HEK293 (cell line): ENCODE results near the gene NEK1.

Source experiments
- CTCF ChIA-PET: fragments of 350-600 bp; formaldehyde crosslinking; extraction: SDS; loops from one replicate; lab custom pipeline; 2021; ENCODE audit warnings: antibody characterized with exemption; lab: Yijun Ruan, JAX
- POLR2A ChIA-PET: fragments of 300-600 bp; formaldehyde crosslinking; extraction: SDS; loops from one replicate; lab custom pipeline; 2020; ENCODE audit warnings: antibody characterized with exemption, inconsistent platforms; lab: Yijun Ruan, JAX
- H3K27ac ChIP-seq: fragments of 200-500 bp; sonication (Bioruptor generic); 2 replicates; pipeline ENCODE4 v1.5.1; 2014; ENCODE audit warnings: low read depth, low read length, control low read depth, inconsistent platforms; ENCODE audit errors: extremely low read depth
- H3K36me3 ChIP-seq, 2 experiments: fragments of 200-500 bp in 1 of 2; sonication (Bioruptor generic) in 1 of 2; 1 replicate in 1 of 2; 2 replicates in 1 of 2; pipeline ENCODE4 v1.5.1; 2014 to 2017; ENCODE audit warnings: inconsistent platforms in 2 of 2, low read length in 2 of 2; ENCODE audit not compliant: control insufficient read depth in 2 of 2, insufficient read depth in 1 of 2
- H3K4me1 ChIP-seq: fragments of 200-500 bp; sonication (Bioruptor generic); 2 replicates; pipeline ENCODE4 v1.5.1; 2014; ENCODE audit warnings: mild to moderate bottlenecking, low read length, inconsistent platforms; ENCODE audit not compliant: control insufficient read depth, insufficient read depth
- H3K4me3 ChIP-seq: 2 replicates; pipeline ENCODE4 v1.5.1; 2011; ENCODE audit warnings: low read depth, mild to moderate bottlenecking, control low read depth, low read length, moderate library complexity
- H3K9me3 ChIP-seq: fragments of 200-500 bp; sonication (Bioruptor generic); 2 replicates; pipeline ENCODE4 v1.5.1; 2014; ENCODE audit warnings: low read depth, low read length, inconsistent platforms; ENCODE audit not compliant: control insufficient read depth, insufficient read depth
- GFI1B ChIP-seq: fragments of 450-650 bp; formaldehyde crosslinking; IDR thresholded peaks from 2 replicates; pipeline ENCODE4 v1.5.1; 2016; ENCODE audit warnings: missing biosample characterization, missing genetic modification characterization
- IKZF3 ChIP-seq: fragments of 450-650 bp; IDR thresholded peaks from 2 replicates; pipeline ENCODE4 v1.5.0; 2018; ENCODE audit warnings: missing biosample characterization, mild to moderate bottlenecking, missing genetic modification characterization, moderate library complexity
- SCRT1 ChIP-seq: fragments of 450-650 bp; formaldehyde crosslinking; IDR thresholded peaks from 2 replicates; pipeline ENCODE4 v1.5.1; 2016; ENCODE audit warnings: missing biosample characterization, missing genetic modification characterization, borderline replicate concordance
- SP2 ChIP-seq: fragments of 450-650 bp; formaldehyde crosslinking; IDR thresholded peaks from 2 replicates; pipeline ENCODE4 v1.5.1; 2016; ENCODE audit warnings: missing biosample characterization, missing genetic modification characterization
- TRIM28 ChIP-seq: IDR thresholded peaks from 2 replicates; pipeline ENCODE4 v1.6.1; 2011; ENCODE audit warnings: low read length, control low read depth, borderline replicate concordance
- ZFP3 ChIP-seq: fragments of 450-650 bp; formaldehyde crosslinking; IDR thresholded peaks from 2 replicates; pipeline ENCODE4 v1.5.1; 2016; ENCODE audit warnings: low read depth, missing biosample characterization, missing genetic modification characterization
- ZNF10 ChIP-seq: fragments of 450-650 bp; formaldehyde crosslinking; IDR thresholded peaks from 2 replicates; pipeline ENCODE4 v1.5.1; 2017; ENCODE audit warnings: missing biosample characterization, missing genetic modification characterization
- ZNF138 ChIP-seq: fragments of 450-650 bp; formaldehyde crosslinking; IDR thresholded peaks from 2 replicates; pipeline ENCODE4 v1.5.1; 2016; ENCODE audit warnings: missing biosample characterization, missing genetic modification characterization, borderline replicate concordance
- ZNF16 ChIP-seq: fragments of 450-650 bp; formaldehyde crosslinking; IDR thresholded peaks from 2 replicates; pipeline ENCODE4 v1.5.1; 2016; ENCODE audit warnings: low read depth, missing biosample characterization, missing genetic modification characterization
- ZNF175 ChIP-seq: fragments of 450-650 bp; formaldehyde crosslinking; IDR thresholded peaks from 2 replicates; pipeline ENCODE4 v1.5.1; 2016; ENCODE audit warnings: missing biosample characterization, missing genetic modification characterization
- ZNF221 ChIP-seq: fragments of 450-650 bp; formaldehyde crosslinking; IDR thresholded peaks from 2 replicates; pipeline ENCODE4 v1.5.1; 2017; ENCODE audit warnings: missing biosample characterization, missing genetic modification characterization, borderline replicate concordance
- ZNF324 ChIP-seq: fragments of 450-650 bp; formaldehyde crosslinking; IDR thresholded peaks from 2 replicates; pipeline ENCODE4 v1.5.1; 2016; ENCODE audit warnings: missing biosample characterization, missing genetic modification characterization
- ZNF335 ChIP-seq: fragments of 450-650 bp; formaldehyde crosslinking; conservative IDR thresholded peaks from 2 replicates; pipeline ENCODE4 v1.5.1; 2016; ENCODE audit warnings: missing biosample characterization, missing genetic modification characterization
- ZNF501 ChIP-seq: fragments of 450-650 bp; formaldehyde crosslinking; IDR thresholded peaks from 2 replicates; pipeline ENCODE4 v1.5.1; 2016; ENCODE audit warnings: missing biosample characterization, missing genetic modification characterization
- ZNF510 ChIP-seq: fragments of 450-650 bp; formaldehyde crosslinking; IDR thresholded peaks from 2 replicates; pipeline ENCODE4 v1.5.1; 2018; ENCODE audit warnings: mild to moderate bottlenecking, missing genetic modification characterization, missing biosample characterization; ENCODE audit not compliant: insufficient replicate concordance
- ZNF624 ChIP-seq: fragments of 450-650 bp; formaldehyde crosslinking; IDR thresholded peaks from 2 replicates; pipeline ENCODE4 v1.5.1; 2017; ENCODE audit warnings: missing biosample characterization, missing genetic modification characterization
- ZNF654 ChIP-seq: fragments of 450-650 bp; formaldehyde crosslinking; IDR thresholded peaks from 2 replicates; pipeline ENCODE4 v1.5.1; 2016; ENCODE audit warnings: low read depth, missing biosample characterization, missing genetic modification characterization
- ZNF658 ChIP-seq: fragments of 450-650 bp; formaldehyde crosslinking; IDR thresholded peaks from 2 replicates; pipeline ENCODE4; 2016; ENCODE audit warnings: missing biosample characterization, missing genetic modification characterization
- ZNF791 ChIP-seq: fragments of 450-650 bp; formaldehyde crosslinking; IDR thresholded peaks from 2 replicates; pipeline ENCODE4 v1.5.1; 2016; ENCODE audit warnings: missing biosample characterization, missing genetic modification characterization
- ZNF843 ChIP-seq: fragments of 450-650 bp; formaldehyde crosslinking; IDR thresholded peaks from 2 replicates; pipeline ENCODE4 v1.5.1; 2016; ENCODE audit warnings: missing biosample characterization, missing genetic modification characterization
- TF ChIP-seq, protein P1 (sequence below): fragments of 450-650 bp; formaldehyde crosslinking; IDR thresholded peaks from 2 replicates; pipeline ENCODE4 v1.5.1; 2016; ENCODE audit warnings: missing biosample characterization, missing genetic modification characterization, borderline replicate concordance

The NEK1 gene

DNA sequence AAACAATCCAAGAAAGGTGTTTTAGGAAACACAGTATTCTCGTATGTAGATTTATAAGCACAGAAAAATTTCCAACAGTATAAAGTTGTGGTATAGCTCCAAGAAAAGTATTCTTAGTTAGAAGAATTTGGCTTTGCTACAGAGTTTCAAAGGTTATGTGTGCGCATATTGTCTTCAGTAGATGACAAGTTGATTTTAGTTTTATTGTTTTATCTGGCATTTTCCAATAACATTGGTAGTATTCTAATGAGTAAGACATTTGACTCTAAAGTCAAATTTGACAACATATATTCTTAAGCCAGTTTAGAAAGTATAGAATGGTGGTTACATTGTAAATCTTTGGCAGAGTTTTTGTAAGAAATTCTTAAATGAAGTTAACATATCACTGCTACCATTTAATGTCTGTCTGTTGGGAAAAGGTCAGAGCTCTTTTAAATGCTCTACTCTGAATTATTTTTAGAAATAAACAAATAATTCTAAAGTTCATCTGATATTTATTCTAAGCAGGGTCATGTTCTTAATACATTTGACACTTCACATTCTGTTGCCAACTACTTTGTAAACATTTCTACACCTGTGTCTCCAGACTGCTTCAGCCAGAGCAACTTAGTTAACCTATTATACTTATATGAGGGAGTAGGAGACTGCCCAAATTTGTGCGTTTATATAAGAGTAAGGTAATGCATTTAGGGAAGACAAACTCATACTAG lies 38.0 kb upstream of the NEK1 start:
- POLR2A ChIA-PET, result interaction anchor here (1.2 kb wide), 1 partner anchor 9 kb away, joined by 3 read pairs; no protein-coding TSS in a partner anchor
- TF ChIP-seq ZNF654 (tag by site-specific recombination), result no peak
- TF ChIP-seq, all 188 proteins: peak for 0
- H3K9me3 ChIP-seq, result no peaks in the 10 kb centered on the region
- no peak overlapping the region for H3K4me3 ChIP-seq
- H3K4me1 ChIP-seq, result no peaks in the 10 kb centered on the region
- no peak overlapping the region for H3K27ac ChIP-seq
- CTCF ChIA-PET, result interaction anchor here (1.6 kb wide), 1 partner anchor 8 kb away, joined by 4 read pairs; no protein-coding TSS in a partner anchor
- H3K36me3 ChIP-seq, result no peaks in the 10 kb centered on the region

DNA sequence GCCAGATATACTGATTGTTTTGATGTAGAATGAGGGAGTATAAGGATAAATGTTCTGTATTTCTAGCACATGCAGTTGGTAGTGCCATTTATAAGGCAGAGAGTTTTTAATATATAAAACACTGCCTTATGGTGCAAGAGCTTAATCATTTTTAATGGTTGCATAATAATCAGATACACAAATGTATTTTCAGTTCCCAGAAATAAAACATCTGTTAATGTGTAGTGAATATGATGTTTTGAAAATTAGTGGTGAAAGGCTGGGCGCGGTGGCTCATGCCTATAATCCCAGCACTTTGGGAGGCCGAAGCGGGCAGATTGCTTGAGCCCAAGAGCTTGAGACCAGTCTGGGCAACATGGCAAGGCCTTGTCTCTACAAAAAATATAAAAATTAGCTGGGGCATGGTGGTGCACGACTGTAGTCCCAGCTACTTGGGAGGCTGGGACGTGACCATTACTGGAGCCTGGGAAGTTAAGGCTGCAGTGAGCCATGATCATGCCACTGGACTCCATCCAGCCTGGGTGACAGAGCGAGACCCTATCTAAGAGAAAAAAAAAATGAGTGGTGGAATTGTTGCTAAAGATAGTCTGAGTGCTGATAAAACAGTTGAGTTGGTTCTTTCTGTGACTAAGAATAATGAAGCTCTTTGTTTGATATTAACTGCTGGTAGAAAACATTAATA lies 37.3 kb upstream of the NEK1 start:
- H3K4me1 ChIP-seq, result no peaks in the 10 kb centered on the region
- ChIA-PET POLR2A (interaction anchor here (1.2 kb wide), 1 partner anchor 10 kb away, joined by 3 read pairs; no protein-coding TSS in a partner anchor), CTCF (interaction anchor here (1.6 kb wide), 1 partner anchor 9 kb away, joined by 4 read pairs; no protein-coding TSS in a partner anchor)
- no peaks in the 10 kb centered on the region for H3K9me3 ChIP-seq
- H3K36me3 ChIP-seq, result no peaks in the 10 kb centered on the region
- TF ChIP-seq ZNF658, result no peak
- no peak for TF ChIP-seq ZFP3 (tag by site-specific recombination)
- TF ChIP-seq ZNF843, result no peak
- no peak for TF ChIP-seq ZNF791 (tag by site-specific recombination)
- TF ChIP-seq GFI1B (tag by site-specific recombination), result no peak
- TF ChIP-seq ZNF324, result no peak
- TF ChIP-seq, protein P1, sequence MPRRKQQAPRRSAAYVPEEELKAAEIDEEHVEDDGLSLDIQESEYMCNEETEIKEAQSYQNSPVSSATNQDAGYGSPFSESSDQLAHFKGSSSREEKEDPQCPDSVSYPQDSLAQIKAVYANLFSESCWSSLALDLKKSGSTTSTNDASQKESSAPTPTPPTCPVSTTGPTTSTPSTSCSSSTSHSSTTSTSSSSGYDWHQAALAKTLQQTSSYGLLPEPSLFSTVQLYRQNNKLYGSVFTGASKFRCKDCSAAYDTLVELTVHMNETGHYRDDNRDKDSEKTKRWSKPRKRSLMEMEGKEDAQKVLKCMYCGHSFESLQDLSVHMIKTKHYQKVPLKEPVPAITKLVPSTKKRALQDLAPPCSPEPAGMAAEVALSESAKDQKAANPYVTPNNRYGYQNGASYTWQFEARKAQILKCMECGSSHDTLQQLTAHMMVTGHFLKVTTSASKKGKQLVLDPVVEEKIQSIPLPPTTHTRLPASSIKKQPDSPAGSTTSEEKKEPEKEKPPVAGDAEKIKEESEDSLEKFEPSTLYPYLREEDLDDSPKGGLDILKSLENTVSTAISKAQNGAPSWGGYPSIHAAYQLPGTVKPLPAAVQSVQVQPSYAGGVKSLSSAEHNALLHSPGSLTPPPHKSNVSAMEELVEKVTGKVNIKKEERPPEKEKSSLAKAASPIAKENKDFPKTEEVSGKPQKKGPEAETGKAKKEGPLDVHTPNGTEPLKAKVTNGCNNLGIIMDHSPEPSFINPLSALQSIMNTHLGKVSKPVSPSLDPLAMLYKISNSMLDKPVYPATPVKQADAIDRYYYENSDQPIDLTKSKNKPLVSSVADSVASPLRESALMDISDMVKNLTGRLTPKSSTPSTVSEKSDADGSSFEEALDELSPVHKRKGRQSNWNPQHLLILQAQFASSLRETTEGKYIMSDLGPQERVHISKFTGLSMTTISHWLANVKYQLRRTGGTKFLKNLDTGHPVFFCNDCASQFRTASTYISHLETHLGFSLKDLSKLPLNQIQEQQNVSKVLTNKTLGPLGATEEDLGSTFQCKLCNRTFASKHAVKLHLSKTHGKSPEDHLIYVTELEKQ, result no peak
- no peak for TF ChIP-seq ZNF138
- no peak for TF ChIP-seq ZNF221 (tag by site-specific recombination)
- TF ChIP-seq ZNF501 (tag by site-specific recombination), result no peak
- no peak for TF ChIP-seq IKZF3 (tag by site-specific recombination)
- no peak for TF ChIP-seq SCRT1 (tag by site-specific recombination)
- TF ChIP-seq ZNF10 (tag by site-specific recombination), result no peak
- no peak for TF ChIP-seq ZNF335 (tag by site-specific recombination)
- TF ChIP-seq ZNF16, result no peak
- no peak for TF ChIP-seq TRIM28
- TF ChIP-seq ZNF510 (tag by site-specific recombination), result no peak
- TF ChIP-seq ZNF175 (tag by site-specific recombination), result no peak
- TF ChIP-seq ZNF624 (tag by site-specific recombination), result no peak
- no peak for TF ChIP-seq SP2 (tag by site-specific recombination)
- H3K27ac ChIP-seq, result no peak overlapping the region
- no peak overlapping the region for H3K4me3 ChIP-seq
